AG09309 (cell line): Measurements from ENCODE around the gene KCNS3.

Experiments
- DNase-seq: peaks from one replicate; pipeline ENCODE4 v3.0.0-alpha.2; 2010; ENCODE audit warnings: low read depth
- H3K4me3 ChIP-seq: 2 replicates; pipeline ENCODE4 v1.5.1; 2011; ENCODE audit warnings: mild to moderate bottlenecking, low read depth, low read length, moderate library complexity; ENCODE audit not compliant: control insufficient read depth
- CTCF ChIP-seq: IDR thresholded peaks from 2 replicates; pipeline ENCODE4 v1.5.1; 2011; ENCODE audit warnings: mild to moderate bottlenecking, low read depth, low read length, inconsistent platforms; ENCODE audit not compliant: insufficient read depth, control insufficient read depth; ENCODE audit errors: missing control alignments

The KCNS3 gene

GRCh38 chr2:17950006-17950405 is 71.5 kb downstream of the KCNS3 start:
- TF ChIP-seq CTCF: no peak
- H3K4me3 ChIP-seq: no peak overlapping the region
- DNase-seq: no peak

- DNase-seq: no peak
- TF ChIP-seq CTCF: no peak
- no peak overlapping the region for H3K4me3 ChIP-seq
Observed at GRCh38 chr2:17951563-17951962, 73.1 kb downstream of the KCNS3 start.

GRCh38 chr2:17958466-17959092 is 80.1 kb downstream of the KCNS3 start:
- no peak for DNase-seq
- no peak for TF ChIP-seq CTCF
- no peak overlapping the region for H3K4me3 ChIP-seq

GRCh38 chr2:17959356-17959755 is 80.9 kb downstream of the KCNS3 start:
- DNase-seq: no peak
- H3K4me3 ChIP-seq: no peak overlapping the region
- TF ChIP-seq CTCF: no peak

GRCh38 chr2:17959833-17960232 is 81.4 kb downstream of the KCNS3 start:
- H3K4me3 ChIP-seq: no peak overlapping the region
- no peak for TF ChIP-seq CTCF
- DNase-seq: no peak

- H3K4me3 ChIP-seq: no peak overlapping the region
- DNase-seq: no peak
- no peak for TF ChIP-seq CTCF
Observed at GRCh38 chr2:17960925-17961324, 82.5 kb downstream of the KCNS3 start.

GRCh38 chr2:17961789-17962188 is 83.3 kb downstream of the KCNS3 start:
- TF ChIP-seq CTCF: no peak
- DNase-seq: no peak
- no peak overlapping the region for H3K4me3 ChIP-seq
